Ovary (tissue), 9 donors: ENCODE data around the gene TRIP11. TPM values are rescaled to one million over a fixed set of nuclear protein-coding genes. Genes with fewer than 3 reads are reported as not detected.
A peak's percentile ranks its signal among the peaks of the same experiment; 100 is the strongest.

Source experiments
- DNase-seq, 5 donors: peaks; one replicate each; pipeline ENCODE4 v3.0.0-alpha.2; 2019 to 2020
- H3K27ac ChIP-seq, 2 donors: fragments of 200-600 bp; one replicate each; pipeline versions ENCODE4 v1.5.1 to v1.8.0; 2019 to 2022
- H3K27me3 ChIP-seq: fragments of 200-600 bp; one replicate; pipeline ENCODE4 v1.8.0; 2022
- H3K36me3 ChIP-seq: fragments of 200-600 bp; sonication (generic); one replicate; pipeline ENCODE4 v1.5.1; 2019
- H3K4me1 ChIP-seq: one replicate; pipeline ENCODE4 v1.8.1; 2013; ENCODE audit warnings: mild to moderate bottlenecking, moderate library complexity; ENCODE audit not compliant: insufficient read depth
- H3K4me3 ChIP-seq: fragments of 200-600 bp; sonication (generic); one replicate; pipeline ENCODE4 v1.5.1; 2017
- H3K9me3 ChIP-seq, 2 donors: fragments of 200-600 bp in 1 of 2; sonication (generic) in 1 of 2; one replicate each; pipeline versions ENCODE4 v1.5.1 to v1.8.1; 2013 to 2019; ENCODE audit warnings: mild to moderate bottlenecking in 1 of 2, moderate library complexity in 1 of 2
- CTCF ChIP-seq, 3 donors: fragments of 450-650 bp in 2 of 3; fragments of 200-600 bp in 1 of 3; IDR thresholded peaks; one replicate each; pipeline versions ENCODE4 v1.5.1 to v1.8.0; 2016 to 2022; ENCODE audit warnings: antibody characterized with exemption in 3 of 3, mild to moderate bottlenecking in 1 of 3
- EP300 ChIP-seq: sonication (generic); formaldehyde crosslinking; IDR thresholded peaks from one replicate; pipeline ENCODE4 v1.6.1; 2017; ENCODE audit warnings: antibody characterized with exemption
- POLR2A ChIP-seq: fragments of 450-650 bp; IDR thresholded peaks from one replicate; pipeline ENCODE4 v1.6.1; 2017; ENCODE audit warnings: antibody characterized with exemption, mild to moderate bottlenecking, moderate library complexity
- WGBS, 3 donors: extraction: QIAGEN DNeasy Blood & Tissue Kit in 1 of 3; methylation state at CpG; one replicate each; pipeline versions ENCODE4 v1.1.5 to v1.1.7; 2013 to 2017; 5-methylcytosine and 5-hydroxymethylcytosine counted together
- intact Hi-C, 4 donors: fragments of 100-400 bp; cut with DNase I; formaldehyde crosslinking; loops; one replicate each; pipeline versions ENCODE4 v1.11.0 to v1.15.1; 2022 to 2023
- polyA plus RNA-seq, 2 donors: library from polyadenylated mRNA; stranded (reverse); fragments of 200-250 nt in 1 of 2; fragments of 350-450 nt in 1 of 2; fragmentation: Illumina TruSeq in 1 of 2; extraction: RNeasy Lipid Tissue Mini Kit (QIAGEN cat#74804) in 1 of 2; gene quantifications; one replicate each; pipeline ENCODE4 v1.2.3, GENCODE V29; 2013 to 2014
- total RNA-seq, 7 donors: library from RNA; depleted of rRNA in 2 of 7; stranded (reverse); fragments of >200 nt in 2 of 7; fragmentation: NEBNext Ultra II Directional in 3 of 7; extraction: Animal tissue kit (Norgen Biotek cat#: 25700) in 3 of 7; gene quantifications; one replicate each; pipeline versions ENCODE4 v1.1.0 to v1.2.4, GENCODE V29; 2016 to 2023
- donor health status: DM: no; HTN: no; CAD: no; lungs with moderate emphysema.
- donor health status: DM: no; HTN: no; CAD: no.
- donor health status: Bipolar disorder and iron deficiency.
- donor health status: DM: yes; HTN: yes; CAD: no.
- donor health status: DM: no; HTN: no; CAD: no.
- donor health status: DM: yes; HTN: yes; CAD: no.

The TRIP11 gene
- total and polyA plus RNA-seq, 9 donors, result 7.3 to 63.8 (median 49.3) TPM

- Histone ChIP-seq H3K36me3 (no peaks in the 10 kb centered on the region), H3K27me3 (no peaks in the 10 kb centered on the region), H3K4me1 (peaks cover 11% of the 10 kb centered on the region), H3K27ac (no peak overlapping the region), H3K9me3 (no peaks in the 10 kb centered on the region), H3K4me3 (no peak overlapping the region)
- 25 to 40% (median 31%) methylated on average over 3 of the region's 3 CpGs for whole genome bisulfite sequencing, 3 donors
- TF ChIP-seq CTCF (IDR thresholded peaks at IDR 0.05) (no peak), POLR2A (no peak), EP300 (no peak)
- intact Hi-C loops, result no loop called here
- DNase-seq, result peak in 1 of 5 donors; percentile 24
Measured at GRCh38 chr14:91929700-91930099, 110.2 kb downstream of the TRIP11 start.

GRCh38 chr14:91927800-91928199, 112.1 kb downstream of the TRIP11 start:
- TF ChIP-seq POLR2A (no peak), EP300 (no peak), CTCF (IDR thresholded peaks at IDR 0.05) (no peak)
- no peaks in the 10 kb centered on the region for H3K27me3 ChIP-seq
- DNase-seq, result no peak
- H3K36me3 ChIP-seq, result no peaks in the 10 kb centered on the region
- peaks cover 13% of the 10 kb centered on the region for H3K4me1 ChIP-seq
- 86 to 97% (median 89%) methylated on average over 5 of the region's 5 CpGs for WGBS, 3 donors
- intact Hi-C loops, result no loop called here
- no peaks in the 10 kb centered on the region for H3K9me3 ChIP-seq
- no peak overlapping the region for H3K27ac ChIP-seq
- H3K4me3 ChIP-seq, result no peak overlapping the region

GRCh38 chr14:91927191-91927590, 112.7 kb downstream of the TRIP11 start:
- intact Hi-C loops, result no loop called here
- H3K9me3 ChIP-seq, result no peaks in the 10 kb centered on the region
- 52 to 71% (median 67%) methylated on average over 3 of the region's 3 CpGs for WGBS, 3 donors
- H3K4me3 ChIP-seq, result no peak overlapping the region
- no peak for TF ChIP-seq CTCF (IDR thresholded peaks at IDR 0.05)
- no peak for TF ChIP-seq POLR2A
- no peak for TF ChIP-seq EP300
- H3K4me1 ChIP-seq, result peaks cover 13% of the 10 kb centered on the region
- H3K27me3 ChIP-seq, result no peaks in the 10 kb centered on the region
- no peak overlapping the region for H3K27ac ChIP-seq
- H3K36me3 ChIP-seq, result no peaks in the 10 kb centered on the region
- no peak for DNase-seq

GRCh38 chr14:91926131-91926890, 113.5 kb downstream of the TRIP11 start:
- H3K4me3 ChIP-seq, result no peak overlapping the region
- intact Hi-C loops, result no loop called here
- TF ChIP-seq CTCF (IDR thresholded peaks at IDR 0.05), result no peak
- TF ChIP-seq EP300, result no peak
- no peak for TF ChIP-seq POLR2A
- H3K4me1 ChIP-seq, result peaks cover 13% of the 10 kb centered on the region
- H3K36me3 ChIP-seq, result no peaks in the 10 kb centered on the region
- WGBS, 3 donors, result 83 to 90% (median 89%) methylated on average over 17 of the region's 17 CpGs
- H3K27me3 ChIP-seq, result no peaks in the 10 kb centered on the region
- no peak overlapping the region for H3K27ac ChIP-seq
- H3K9me3 ChIP-seq, result no peaks in the 10 kb centered on the region
- no peak for DNase-seq
